HL-60 (cell line): ENCODE measurements around the gene KCNJ6.

Experiments used
- DNase-seq, 2 experiments: peaks; one replicate each; pipeline ENCODE4 v3.0.0-alpha.2; 2010 to 2020; ENCODE audit warnings: low read depth in 1 of 2, low spot score in 1 of 2
- H3K27ac ChIP-seq: fragments of 250-450 bp; sonication (Bioruptor Pico); replicated peaks from 2 replicates; pipeline ENCODE4 v1.5.1; 2020; ENCODE audit warnings: mild to moderate bottlenecking, moderate library complexity
- H3K27me3 ChIP-seq: fragments of 250-450 bp; sonication (Bioruptor Pico); 2 replicates; pipeline ENCODE4 v1.5.1; 2021; ENCODE audit warnings: mild to moderate bottlenecking, moderate library complexity; ENCODE audit not compliant: insufficient read depth, poor library complexity, severe bottlenecking
- H3K4me3 ChIP-seq: replicated peaks from 2 replicates; pipeline ENCODE4 v1.5.1; 2011; ENCODE audit warnings: mild to moderate bottlenecking, control low read depth, low read length; ENCODE audit not compliant: insufficient read depth
- CTCF ChIP-seq: IDR thresholded peaks from one replicate; pipeline ENCODE4 v1.5.1; 2011; ENCODE audit warnings: low read length, control low read depth, inconsistent platforms; ENCODE audit not compliant: insufficient read depth
- GABPA ChIP-seq: IDR thresholded peaks from 2 replicates; pipeline ENCODE4 v1.6.1; 2012; ENCODE audit warnings: low read depth
- POLR2AphosphoS5 ChIP-seq: IDR thresholded peaks from 2 replicates; pipeline ENCODE4 v1.6.1; 2012; ENCODE audit warnings: low read depth
- SPI1 ChIP-seq: IDR thresholded peaks from 2 replicates; pipeline ENCODE4 v1.6.1; 2012; ENCODE audit warnings: low read depth, mild to moderate bottlenecking, borderline replicate concordance
- TF ChIP-seq, protein P1 (sequence below): IDR thresholded peaks from 2 replicates; pipeline ENCODE4 v1.6.1; 2012; ENCODE audit warnings: low read depth; ENCODE audit not compliant: insufficient replicate concordance

KCNJ6 gene

GRCh38 chr21:37699024-37699775 lies 217.1 kb downstream of the KCNJ6 start:
- no peak overlapping the region for H3K4me3 ChIP-seq
- no peaks in the 10 kb centered on the region for H3K27me3 ChIP-seq
- DNase-seq, result no peak
- TF ChIP-seq GABPA, result no peak
- TF ChIP-seq, protein P1, sequence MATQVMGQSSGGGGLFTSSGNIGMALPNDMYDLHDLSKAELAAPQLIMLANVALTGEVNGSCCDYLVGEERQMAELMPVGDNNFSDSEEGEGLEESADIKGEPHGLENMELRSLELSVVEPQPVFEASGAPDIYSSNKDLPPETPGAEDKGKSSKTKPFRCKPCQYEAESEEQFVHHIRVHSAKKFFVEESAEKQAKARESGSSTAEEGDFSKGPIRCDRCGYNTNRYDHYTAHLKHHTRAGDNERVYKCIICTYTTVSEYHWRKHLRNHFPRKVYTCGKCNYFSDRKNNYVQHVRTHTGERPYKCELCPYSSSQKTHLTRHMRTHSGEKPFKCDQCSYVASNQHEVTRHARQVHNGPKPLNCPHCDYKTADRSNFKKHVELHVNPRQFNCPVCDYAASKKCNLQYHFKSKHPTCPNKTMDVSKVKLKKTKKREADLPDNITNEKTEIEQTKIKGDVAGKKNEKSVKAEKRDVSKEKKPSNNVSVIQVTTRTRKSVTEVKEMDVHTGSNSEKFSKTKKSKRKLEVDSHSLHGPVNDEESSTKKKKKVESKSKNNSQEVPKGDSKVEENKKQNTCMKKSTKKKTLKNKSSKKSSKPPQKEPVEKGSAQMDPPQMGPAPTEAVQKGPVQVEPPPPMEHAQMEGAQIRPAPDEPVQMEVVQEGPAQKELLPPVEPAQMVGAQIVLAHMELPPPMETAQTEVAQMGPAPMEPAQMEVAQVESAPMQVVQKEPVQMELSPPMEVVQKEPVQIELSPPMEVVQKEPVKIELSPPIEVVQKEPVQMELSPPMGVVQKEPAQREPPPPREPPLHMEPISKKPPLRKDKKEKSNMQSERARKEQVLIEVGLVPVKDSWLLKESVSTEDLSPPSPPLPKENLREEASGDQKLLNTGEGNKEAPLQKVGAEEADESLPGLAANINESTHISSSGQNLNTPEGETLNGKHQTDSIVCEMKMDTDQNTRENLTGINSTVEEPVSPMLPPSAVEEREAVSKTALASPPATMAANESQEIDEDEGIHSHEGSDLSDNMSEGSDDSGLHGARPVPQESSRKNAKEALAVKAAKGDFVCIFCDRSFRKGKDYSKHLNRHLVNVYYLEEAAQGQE, result no peak
- TF ChIP-seq POLR2AphosphoS5, result no peak
- no peak for TF ChIP-seq CTCF
- TF ChIP-seq SPI1, result no peak
- no peak overlapping the region for H3K27ac ChIP-seq

- DNase-seq, result no peak
- TF ChIP-seq GABPA (no peak), SPI1 (no peak), CTCF (no peak), POLR2AphosphoS5 (no peak)
- TF ChIP-seq, protein P1, result no peak
Observed at GRCh38 chr21:37696936-37697335, 219.3 kb downstream of the KCNJ6 start.

GRCh38 chr21:37695111-37695510 lies 221.1 kb downstream of the KCNJ6 start:
- no peak for DNase-seq
- Histone ChIP-seq H3K27me3 (no peaks in the 10 kb centered on the region), H3K27ac (no peak overlapping the region), H3K4me3 (no peak overlapping the region)
- TF ChIP-seq, protein P1, result no peak
- TF ChIP-seq SPI1, result no peak
- no peak for TF ChIP-seq GABPA
- no peak for TF ChIP-seq POLR2AphosphoS5
- TF ChIP-seq CTCF, result no peak

More at GRCh38 chr21:37696936-37697335, 219.3 kb downstream of the KCNJ6 start:
- Histone ChIP-seq H3K27me3 (no peaks in the 10 kb centered on the region), H3K27ac (no peak overlapping the region), H3K4me3 (no peak overlapping the region)
